IPS DF 4.7 (cell line): ENCODE data around the gene PUM2.

ENCODE experiments used
- DNase-seq: peaks from one replicate; pipeline ENCODE4 v3.0.0-alpha.2; 2013; ENCODE audit warnings: low spot score; ENCODE audit errors: extremely low read depth

The PUM2 gene

GRCh38 chr2:20201671-20202070 lies 149.0 kb downstream of the PUM2 start:
- DNase-seq, result no peak

DNA sequence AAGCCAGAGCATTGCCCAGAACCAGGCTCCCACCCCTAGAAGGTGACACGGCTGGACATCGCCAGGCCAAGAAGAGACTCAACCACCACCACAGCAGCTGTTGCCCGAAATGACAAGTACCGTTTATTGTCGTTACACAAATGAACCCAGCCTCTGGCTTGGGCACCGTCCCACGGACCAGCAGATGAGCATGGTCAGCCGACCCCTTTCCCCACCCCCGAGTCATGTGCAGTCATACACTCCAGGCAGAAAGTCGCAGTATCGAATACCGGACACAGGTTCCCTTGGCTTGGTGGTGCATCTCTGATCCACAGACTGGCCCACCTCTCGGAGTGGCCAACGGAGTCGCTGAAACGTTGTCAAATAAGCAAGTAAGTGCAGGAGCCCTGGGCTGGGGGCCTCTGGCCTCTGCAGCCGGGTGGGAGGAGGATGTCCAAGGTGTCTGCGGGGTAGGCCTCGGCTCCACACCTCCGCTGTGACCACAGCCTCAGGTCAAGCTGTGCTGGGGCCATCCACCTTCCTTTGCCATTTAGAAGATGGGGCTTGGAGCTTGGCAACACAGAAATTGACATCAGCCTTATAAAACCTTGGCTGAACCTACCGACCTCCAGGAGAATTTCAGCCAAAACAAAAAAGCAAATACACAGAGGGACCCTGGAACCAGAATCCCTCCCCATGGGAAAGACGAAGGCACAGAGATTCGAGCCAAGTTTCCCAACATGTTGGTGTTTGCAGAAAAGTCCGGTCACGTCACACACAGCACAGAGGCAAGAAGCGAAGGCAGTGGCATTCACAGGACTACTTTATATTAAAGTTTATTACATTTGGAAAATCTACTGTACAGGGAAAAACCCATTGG lies 149.7 kb downstream of the PUM2 start:
- no peak for DNase-seq

DNA sequence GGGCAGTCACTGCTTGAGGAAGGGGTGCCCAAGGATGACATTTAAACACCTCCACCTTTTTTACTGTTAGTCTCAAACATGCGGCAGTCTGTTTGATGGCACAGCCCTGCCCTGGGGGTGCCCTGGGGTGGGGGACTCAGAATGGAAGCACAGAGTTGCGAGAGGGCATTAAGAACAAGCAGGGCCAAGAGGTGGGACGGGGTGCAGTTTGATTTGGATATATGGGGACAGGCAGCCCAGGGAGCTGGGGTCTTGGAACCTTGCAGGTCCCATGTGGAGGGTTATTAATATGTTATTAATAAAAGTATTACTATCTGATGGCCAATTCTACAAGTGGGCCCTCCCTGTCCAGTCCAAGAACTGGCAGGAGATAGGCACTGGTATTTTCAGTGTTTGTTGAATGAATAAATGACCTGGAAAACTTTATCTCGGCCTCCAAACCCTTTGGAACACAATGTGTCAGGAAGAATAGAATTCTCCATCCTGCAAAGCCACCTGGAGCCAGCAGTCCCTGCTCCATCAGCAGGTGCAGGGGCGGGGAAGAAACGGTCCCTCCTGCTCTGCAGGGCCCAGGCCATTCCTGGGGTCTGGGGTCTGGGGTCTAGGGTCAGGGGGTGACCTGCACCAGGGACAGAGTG lies 150.9 kb downstream of the PUM2 start:
- no peak for DNase-seq

GRCh38 chr2:20198796-20199632 lies 151.6 kb downstream of the PUM2 start:
- no peak for DNase-seq
